ENCODE results near the gene STXBP1. TPM values are rescaled to one million over a fixed set of nuclear protein-coding genes. Genes with fewer than 3 reads are reported as not detected.
A peak's percentile ranks its signal among the peaks of the same experiment; 100 is the strongest.

The STXBP1 gene
- total and polyA plus RNA-seq, 2 donors (not counting 1 experiment from before 2014, with no cell fraction given), result 25.6 to 36.0 TPM

DNA sequence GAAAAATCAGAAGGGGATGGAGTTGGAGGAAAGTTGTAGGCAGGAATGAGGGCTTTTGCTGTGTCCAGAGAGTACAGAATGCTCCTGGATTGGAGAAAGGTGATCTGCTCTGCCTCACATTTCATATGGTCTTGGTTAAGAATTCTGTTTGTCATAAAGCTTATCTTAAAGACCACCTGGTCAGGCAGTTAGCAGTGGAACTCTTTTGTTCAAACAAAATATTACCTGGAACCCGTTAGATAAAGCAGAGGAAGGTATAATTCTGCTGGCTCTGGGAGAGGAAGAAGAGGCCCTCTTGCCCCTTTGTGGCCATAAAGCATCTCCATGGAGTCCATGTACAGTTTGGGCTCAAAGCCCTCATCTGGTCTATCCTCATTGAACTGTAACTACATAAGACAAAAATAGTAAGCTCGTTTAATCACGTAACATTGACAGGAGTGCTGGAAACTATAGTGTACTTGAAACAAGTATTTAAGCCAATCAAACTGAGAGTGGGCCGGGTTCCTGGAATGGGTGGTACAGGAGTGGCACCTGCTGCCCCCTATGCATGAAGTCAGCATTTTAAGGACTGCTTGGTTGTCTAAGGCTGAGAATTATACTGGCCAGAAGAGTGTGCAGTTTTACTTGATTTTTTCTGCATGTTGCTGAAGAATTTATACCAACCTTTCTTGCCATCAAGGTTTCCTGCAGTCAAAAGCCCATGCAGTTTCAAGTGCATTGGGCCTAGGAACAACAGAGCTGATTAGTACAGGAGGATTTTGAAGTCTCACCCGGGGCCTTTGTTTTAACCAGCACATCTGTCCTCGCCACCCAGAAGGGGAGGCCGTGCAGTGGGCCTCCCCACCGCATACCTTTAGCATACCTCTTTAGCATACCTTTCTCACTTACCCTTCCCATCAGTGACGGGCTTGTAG, 39.9 kb downstream of the STXBP1 start:
- H4K20me1 ChIP-seq (ENCODE audit: control insufficient read depth, extremely low read depth, insufficient read depth, low read length), result no peaks in the 10 kb centered on the region
- TF ChIP-seq, protein P1, sequence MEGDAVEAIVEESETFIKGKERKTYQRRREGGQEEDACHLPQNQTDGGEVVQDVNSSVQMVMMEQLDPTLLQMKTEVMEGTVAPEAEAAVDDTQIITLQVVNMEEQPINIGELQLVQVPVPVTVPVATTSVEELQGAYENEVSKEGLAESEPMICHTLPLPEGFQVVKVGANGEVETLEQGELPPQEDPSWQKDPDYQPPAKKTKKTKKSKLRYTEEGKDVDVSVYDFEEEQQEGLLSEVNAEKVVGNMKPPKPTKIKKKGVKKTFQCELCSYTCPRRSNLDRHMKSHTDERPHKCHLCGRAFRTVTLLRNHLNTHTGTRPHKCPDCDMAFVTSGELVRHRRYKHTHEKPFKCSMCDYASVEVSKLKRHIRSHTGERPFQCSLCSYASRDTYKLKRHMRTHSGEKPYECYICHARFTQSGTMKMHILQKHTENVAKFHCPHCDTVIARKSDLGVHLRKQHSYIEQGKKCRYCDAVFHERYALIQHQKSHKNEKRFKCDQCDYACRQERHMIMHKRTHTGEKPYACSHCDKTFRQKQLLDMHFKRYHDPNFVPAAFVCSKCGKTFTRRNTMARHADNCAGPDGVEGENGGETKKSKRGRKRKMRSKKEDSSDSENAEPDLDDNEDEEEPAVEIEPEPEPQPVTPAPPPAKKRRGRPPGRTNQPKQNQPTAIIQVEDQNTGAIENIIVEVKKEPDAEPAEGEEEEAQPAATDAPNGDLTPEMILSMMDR (conservative IDR thresholded peaks at IDR 0.05 in 1 of 2, IDR thresholded peaks at IDR 0.05 in 1 of 2; ENCODE audit: low read depth in 1 of 2, low read length in 2 of 2), result no peak
- TF ChIP-seq EZH2 (IDR thresholded peaks at IDR 0.05; ENCODE audit: low read length, missing control alignments), result no peak
- no peak for DNase-seq (ENCODE audit: low read depth in 2 of 2)
- H2AFZ ChIP-seq (ENCODE audit: low read length), result no peak overlapping the region
- peaks cover 1% of the 10 kb centered on the region for H3K36me3 ChIP-seq (ENCODE audit: control insufficient read depth, insufficient read depth, low read length)
- no peak overlapping the region for H3K4me3 ChIP-seq (replicated peaks in 1 of 4; ENCODE audit: control extremely low read depth in 1 of 4, insufficient read depth in 1 of 4, low read depth in 3 of 4, low read length in 4 of 4)
- no peaks in the 10 kb centered on the region for H3K79me2 ChIP-seq (ENCODE audit: control insufficient read depth, insufficient read depth, low read length)
- no peak overlapping the region for H3K9ac ChIP-seq (ENCODE audit: insufficient read depth, low read length)
- H3K27ac ChIP-seq (ENCODE audit: insufficient read depth, low read length), result no peak overlapping the region
- H3K27me3 ChIP-seq (ENCODE audit: control insufficient read depth, insufficient read depth, low read length), result no peaks in the 10 kb centered on the region
- H3K9me3 ChIP-seq (ENCODE audit: control insufficient read depth, insufficient read depth, low read depth, low read length), result no peaks in the 10 kb centered on the region
- H3K4me1 ChIP-seq (ENCODE audit: control insufficient read depth, extremely low read depth, insufficient read depth, low read length), result no peaks in the 10 kb centered on the region
- no peak overlapping the region for H3K4me2 ChIP-seq (ENCODE audit: extremely low read depth, insufficient read depth, low read length)

DNA sequence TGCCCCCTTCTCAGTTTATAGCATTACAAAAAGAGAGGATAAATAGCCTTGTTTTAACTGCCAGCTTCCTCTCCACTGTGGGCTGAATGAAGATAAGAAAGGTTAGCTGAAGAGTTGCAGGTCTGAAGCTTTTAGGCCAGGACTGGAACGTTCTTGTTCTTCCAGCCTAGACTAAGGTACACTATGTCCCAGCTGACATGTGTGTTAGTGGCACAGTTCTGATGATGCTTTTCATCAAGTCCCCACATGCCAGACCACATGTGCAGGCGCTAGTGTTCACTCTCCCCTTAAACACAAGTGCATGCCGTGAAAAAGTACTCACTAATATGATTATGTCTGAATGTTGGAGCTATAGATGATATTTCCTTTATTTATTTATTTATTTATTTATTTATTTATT, 40.7 kb downstream of the STXBP1 start:
- no peak overlapping the region for H3K27ac ChIP-seq (ENCODE audit: insufficient read depth, low read length)
- no peak overlapping the region for H3K4me2 ChIP-seq (ENCODE audit: extremely low read depth, insufficient read depth, low read length)
- no peak overlapping the region for H2AFZ ChIP-seq (ENCODE audit: low read length)
- H3K4me1 ChIP-seq (ENCODE audit: control insufficient read depth, extremely low read depth, insufficient read depth, low read length), result no peaks in the 10 kb centered on the region
- H3K4me3 ChIP-seq (replicated peaks in 1 of 4; ENCODE audit: control extremely low read depth in 1 of 4, insufficient read depth in 1 of 4, low read depth in 3 of 4, low read length in 4 of 4), result no peak overlapping the region
- H3K27me3 ChIP-seq (ENCODE audit: control insufficient read depth, insufficient read depth, low read length), result no peaks in the 10 kb centered on the region
- no peaks in the 10 kb centered on the region for H3K9me3 ChIP-seq (ENCODE audit: control insufficient read depth, insufficient read depth, low read depth, low read length)
- no peaks in the 10 kb centered on the region for H3K79me2 ChIP-seq (ENCODE audit: control insufficient read depth, insufficient read depth, low read length)
- no peak for DNase-seq (ENCODE audit: low read depth in 2 of 2)
- H3K9ac ChIP-seq (ENCODE audit: insufficient read depth, low read length), result no peak overlapping the region
- H3K36me3 ChIP-seq (ENCODE audit: control insufficient read depth, insufficient read depth, low read length), result peaks cover 1% of the 10 kb centered on the region
- no peak for TF ChIP-seq EZH2 (IDR thresholded peaks at IDR 0.05; ENCODE audit: low read length, missing control alignments)
- TF ChIP-seq, protein P1 (conservative IDR thresholded peaks at IDR 0.05 in 1 of 2, IDR thresholded peaks at IDR 0.05 in 1 of 2; ENCODE audit: low read depth in 1 of 2, low read length in 2 of 2), result no peak
- no peaks in the 10 kb centered on the region for H4K20me1 ChIP-seq (ENCODE audit: control insufficient read depth, extremely low read depth, insufficient read depth, low read length)

DNA sequence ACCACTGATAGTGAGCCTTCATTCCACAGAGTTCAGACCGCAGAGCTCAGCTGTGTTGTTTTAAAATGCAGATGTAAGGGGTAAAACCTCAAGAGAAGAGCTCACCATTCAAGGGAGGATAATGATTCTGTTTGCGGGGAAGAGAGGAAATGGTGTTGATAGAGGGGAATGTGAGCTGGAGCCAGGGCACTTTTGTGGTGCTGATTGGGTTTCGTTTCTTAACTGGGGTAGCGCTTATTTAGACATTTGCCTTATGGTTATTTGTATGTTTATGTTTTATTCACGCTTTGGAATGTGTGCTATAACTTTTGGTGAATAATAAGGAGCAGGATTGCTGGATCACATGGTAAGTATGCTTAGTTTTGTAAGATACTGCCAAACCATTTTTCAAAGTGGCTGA, 42.5 kb downstream of the STXBP1 start:
- Histone ChIP-seq H3K4me3 (replicated peaks in 1 of 4; ENCODE audit: control extremely low read depth in 1 of 4, insufficient read depth in 1 of 4, low read depth in 3 of 4, low read length in 4 of 4) (no peak overlapping the region), H3K27me3 (ENCODE audit: control insufficient read depth, insufficient read depth, low read length) (no peaks in the 10 kb centered on the region), H3K27ac (ENCODE audit: insufficient read depth, low read length) (no peak overlapping the region), H3K4me2 (ENCODE audit: extremely low read depth, insufficient read depth, low read length) (no peak overlapping the region), H3K79me2 (ENCODE audit: control insufficient read depth, insufficient read depth, low read length) (no peaks in the 10 kb centered on the region), H4K20me1 (ENCODE audit: control insufficient read depth, extremely low read depth, insufficient read depth, low read length) (no peaks in the 10 kb centered on the region), H3K9ac (ENCODE audit: insufficient read depth, low read length) (no peak overlapping the region), H3K4me1 (ENCODE audit: control insufficient read depth, extremely low read depth, insufficient read depth, low read length) (no peaks in the 10 kb centered on the region), H3K9me3 (ENCODE audit: control insufficient read depth, insufficient read depth, low read depth, low read length) (no peaks in the 10 kb centered on the region), H3K36me3 (ENCODE audit: control insufficient read depth, insufficient read depth, low read length) (peaks cover 1% of the 10 kb centered on the region), H2AFZ (ENCODE audit: low read length) (no peak overlapping the region)
- peak in 1 of 2 donors; percentile 36 for DNase-seq (ENCODE audit: low read depth in 2 of 2)
- TF ChIP-seq, protein P1 (conservative IDR thresholded peaks at IDR 0.05 in 1 of 2, IDR thresholded peaks at IDR 0.05 in 1 of 2; ENCODE audit: low read depth in 1 of 2, low read length in 2 of 2), result no peak
- no peak for TF ChIP-seq EZH2 (IDR thresholded peaks at IDR 0.05; ENCODE audit: low read length, missing control alignments)

Data from fibroblast of lung (primary cell).